NCI-H510A (cell line): ENCODE data around the gene CELSR2.
A peak's percentile ranks its signal among the peaks of the same experiment; 100 is the strongest.

Source experiments
- DNase-seq: peaks from one replicate; lab custom pipeline; 2025; lab: John Stamatoyannopoulos, UW

Gene CELSR2

DNA sequence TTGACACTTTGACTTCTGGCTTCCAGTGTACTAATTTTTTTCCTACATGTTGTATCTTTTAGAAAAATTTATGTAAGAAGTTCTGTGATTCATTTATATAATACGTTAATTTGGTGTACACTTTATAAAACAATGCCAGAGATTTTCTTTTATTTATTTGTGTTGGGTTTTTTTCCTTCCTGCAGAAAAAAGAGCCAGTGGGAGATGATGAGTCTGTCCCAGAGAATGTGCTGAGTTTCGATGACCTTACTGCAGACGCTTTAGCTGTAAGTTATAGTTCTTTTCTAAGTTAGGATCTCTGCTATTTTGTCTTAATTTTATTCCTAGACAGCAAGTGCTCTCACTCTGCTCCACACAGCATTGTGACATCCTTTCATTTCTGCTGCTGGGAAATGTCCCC is 21.2 kb upstream of the CELSR2 start:
- DNase-seq = no peak

DNA sequence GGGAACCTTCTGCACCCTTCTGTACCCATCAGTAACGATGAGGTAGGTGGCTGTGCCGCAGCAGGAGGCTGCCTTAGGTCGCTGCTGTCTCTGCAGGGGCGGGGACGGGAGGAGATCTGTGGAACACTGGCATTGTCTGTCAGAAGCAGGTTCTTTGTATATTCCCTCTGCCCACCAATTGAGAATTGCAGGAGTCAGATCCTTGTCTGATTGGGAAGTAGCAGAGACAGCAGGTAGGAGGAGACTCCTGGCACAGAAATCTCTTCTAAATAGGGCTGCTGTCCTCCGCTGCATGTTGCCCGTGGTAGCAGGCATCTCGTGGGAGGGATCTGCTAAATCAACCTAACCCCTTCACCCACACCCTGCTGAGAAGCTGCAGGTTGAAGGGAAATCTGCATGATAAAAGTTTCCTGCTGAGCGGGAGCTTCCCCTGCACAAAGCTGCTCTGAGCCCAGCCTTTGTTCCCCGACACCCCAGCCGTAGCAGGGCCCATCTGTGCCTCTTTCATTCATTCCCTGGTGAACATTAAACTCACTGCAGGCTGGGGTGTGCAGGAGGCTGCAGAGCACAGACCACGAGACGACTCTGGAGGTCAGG is 19.7 kb upstream of the CELSR2 start:
- no peak for DNase-seq

DNA sequence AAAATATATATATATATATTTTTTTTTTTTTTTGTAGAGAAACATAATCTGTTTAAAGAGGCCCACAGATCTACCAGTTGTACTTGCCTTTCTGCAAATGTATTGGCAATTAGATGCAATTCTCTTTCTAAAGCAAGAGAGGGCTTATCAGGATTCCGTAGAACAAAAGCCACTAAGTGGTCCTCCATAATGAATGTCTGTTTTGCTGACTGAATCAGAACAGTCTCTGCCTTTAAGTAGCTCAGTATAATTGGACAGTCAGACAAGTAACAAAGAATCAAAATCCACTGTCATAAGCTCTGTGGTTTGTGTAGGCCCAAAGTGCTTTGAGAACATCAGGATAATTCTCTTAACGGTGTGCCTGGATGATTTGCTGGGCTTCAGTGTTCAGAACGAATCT is 18.3 kb upstream of the CELSR2 start:
- DNase-seq = no peak

DNA sequence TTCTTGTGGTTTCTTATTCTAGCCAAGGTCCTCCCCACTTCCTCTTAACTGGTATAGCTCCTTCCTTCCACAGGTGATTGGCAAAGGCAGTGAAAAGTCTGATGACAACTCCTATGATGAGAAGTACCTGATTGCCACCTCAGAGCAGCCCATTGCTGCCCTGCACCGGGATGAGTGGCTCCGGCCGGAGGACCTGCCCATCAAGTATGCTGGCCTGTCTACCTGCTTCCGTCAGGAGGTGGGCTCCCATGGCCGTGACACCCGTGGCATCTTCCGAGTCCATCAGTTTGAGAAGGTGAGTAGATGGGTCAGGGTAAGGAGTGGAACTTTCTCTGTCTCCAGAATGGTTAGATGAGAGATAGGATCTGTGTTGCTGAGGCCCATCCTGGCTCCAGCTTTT is 14.2 kb upstream of the CELSR2 start:
- DNase-seq = no peak

DNA sequence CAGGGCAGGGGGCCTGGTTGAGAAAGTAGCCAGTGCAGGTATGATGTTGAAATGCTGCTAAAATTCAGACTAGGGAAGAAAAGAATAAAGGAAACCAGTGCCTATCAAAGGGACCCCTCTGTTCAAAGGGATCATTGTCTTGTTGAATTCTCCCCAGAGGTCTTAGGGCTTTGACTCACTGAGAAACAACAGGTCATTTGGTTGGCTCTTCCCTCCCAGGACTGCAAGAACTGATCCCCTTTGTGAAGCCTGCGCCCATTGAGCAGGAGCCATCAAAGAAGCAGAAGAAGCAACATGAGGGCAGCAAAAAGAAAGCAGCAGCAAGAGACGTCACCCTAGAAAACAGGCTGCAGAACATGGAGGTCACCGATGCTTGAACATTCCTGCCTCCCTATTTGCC is 11.8 kb upstream of the CELSR2 start:
- DNase-seq = no peak

DNA sequence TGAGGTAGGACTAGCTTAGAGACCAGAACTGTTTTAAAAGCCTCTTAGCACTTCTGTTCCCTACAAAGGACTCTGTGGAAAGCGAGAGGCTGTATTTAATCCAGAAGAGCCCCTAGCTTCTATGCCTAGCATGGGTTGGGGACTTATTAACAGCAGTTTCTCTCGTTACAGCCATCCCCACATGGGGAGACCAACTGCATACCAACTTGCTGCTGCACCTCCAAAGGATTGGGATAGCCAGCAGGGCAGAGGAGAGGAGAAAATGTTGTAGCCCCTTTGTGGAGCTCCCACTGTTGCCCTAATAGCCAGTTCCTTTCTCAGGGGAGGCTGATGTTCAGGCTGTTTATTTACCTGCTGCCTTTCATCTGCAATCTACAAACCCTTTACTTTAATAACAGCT is 11.0 kb upstream of the CELSR2 start:
- DNase-seq = no peak

DNA sequence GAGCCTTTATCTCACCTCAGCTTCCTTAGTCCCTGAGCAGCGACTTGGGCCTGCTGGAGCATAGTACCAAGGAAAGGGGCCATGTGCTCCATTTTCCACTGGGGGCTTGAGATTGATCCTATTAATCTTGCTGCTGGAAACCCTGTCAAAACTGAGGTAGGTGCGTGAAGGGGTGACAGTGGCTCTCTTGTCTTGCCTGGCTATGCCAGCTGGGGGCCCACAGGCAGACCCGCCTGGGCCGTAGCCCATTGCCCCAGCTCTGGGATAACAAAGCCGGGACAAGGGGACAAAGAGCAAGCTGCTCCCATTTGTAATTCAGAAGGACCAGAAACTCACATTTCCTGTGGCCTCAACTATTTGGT is 10.3 kb upstream of the CELSR2 start:
- DNase-seq = no peak

DNA sequence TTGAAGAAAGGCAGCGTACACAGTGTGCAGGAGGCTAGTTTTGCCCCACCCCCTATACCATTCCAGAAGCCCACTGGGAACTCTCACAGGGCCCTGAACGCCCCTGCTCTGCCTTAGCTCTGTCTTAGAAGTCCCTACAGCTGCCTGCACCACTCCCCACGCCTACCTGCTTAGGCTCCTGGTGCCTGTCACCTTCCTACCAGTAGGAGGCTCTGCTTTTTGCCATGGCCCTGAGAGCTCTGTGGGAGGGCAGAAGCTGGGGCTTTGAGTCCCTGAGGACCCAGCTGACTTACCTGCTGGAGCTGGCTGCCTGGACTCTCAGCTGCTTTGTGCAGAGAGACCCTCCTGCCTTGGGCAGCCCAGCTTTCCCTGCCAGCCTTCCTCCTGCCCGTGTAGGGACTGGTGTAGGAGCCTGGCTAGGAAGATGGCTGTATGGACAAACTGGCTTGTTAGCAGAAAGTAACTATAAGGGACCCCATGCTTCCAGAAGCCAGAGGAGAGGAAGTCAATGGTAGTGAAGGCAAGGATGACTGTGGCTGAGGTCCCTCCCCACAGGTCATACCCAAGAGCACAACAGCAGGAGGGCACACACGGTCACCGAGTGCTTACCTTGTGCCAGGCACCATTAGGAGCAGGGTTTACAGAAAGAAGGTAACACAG is 9.8 kb upstream of the CELSR2 start:
- peak; percentile 11 for DNase-seq

DNA sequence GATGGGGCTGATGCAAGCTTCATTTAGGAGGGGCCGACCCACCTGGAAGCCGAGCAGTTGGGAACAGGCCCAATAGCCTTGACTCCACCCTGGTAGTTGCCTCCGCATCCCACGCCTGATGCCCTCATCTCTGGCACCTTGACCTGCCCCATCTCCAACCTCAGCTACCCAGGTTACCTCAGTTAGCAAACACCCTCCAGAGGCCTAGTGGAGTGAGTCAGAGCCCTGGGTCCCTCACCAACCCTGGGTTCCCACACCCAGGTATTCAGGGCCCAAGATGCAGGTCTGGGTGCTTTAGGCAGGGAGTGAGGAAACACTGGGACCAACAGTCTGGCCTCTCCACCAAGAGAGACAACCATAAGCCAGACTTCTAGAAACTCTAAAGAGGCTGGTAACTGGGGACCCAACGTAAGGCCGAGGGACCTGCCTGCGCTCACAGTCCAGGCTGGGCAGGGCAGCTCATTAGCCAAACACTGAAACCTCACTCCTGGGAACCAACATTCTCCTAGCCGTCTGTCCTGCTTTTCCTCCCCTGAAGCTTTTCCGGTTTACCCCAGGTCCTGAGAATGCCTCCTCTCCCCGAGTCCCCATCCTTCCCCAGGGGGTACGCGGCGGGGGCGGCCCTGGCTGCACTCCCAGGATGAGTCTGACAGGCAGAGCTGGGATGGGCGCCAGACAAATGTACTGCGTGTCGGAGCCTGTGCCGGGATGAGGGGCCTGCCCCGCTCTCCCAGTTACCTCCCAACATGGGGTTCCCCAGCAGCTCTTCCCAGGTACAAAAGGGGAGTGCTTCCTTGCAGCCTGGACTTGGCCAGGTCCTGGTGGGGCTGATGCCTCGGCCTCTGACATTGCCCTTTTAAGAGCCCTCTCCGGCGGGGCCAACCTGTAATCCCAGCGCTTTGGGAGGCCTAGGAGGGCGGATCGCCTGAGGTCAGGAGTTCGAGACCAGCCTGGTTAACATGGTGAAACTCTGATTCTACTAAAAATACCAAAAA is 8.9 kb upstream of the CELSR2 start:
- no peak for DNase-seq

DNA sequence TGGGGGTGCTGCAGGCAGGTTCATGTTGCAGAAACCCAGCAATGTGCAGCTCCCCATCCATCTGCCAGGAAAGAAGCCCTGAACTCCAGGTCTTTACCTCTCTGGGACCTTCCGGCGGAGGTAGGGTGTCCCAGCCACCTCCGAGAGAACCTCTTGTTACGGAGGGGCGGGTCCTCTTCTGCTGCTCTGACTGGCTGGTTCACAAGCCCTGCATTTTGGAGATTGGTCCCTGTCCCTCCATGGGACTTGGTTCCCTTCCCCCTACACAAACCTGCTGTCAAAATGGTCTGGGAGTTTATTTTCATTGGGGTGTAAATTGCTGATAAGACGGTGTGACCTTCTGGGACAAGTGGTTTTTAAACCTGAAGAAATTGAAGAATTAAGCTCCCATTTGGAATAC is 8.0 kb upstream of the CELSR2 start:
- DNase-seq = no peak

DNA sequence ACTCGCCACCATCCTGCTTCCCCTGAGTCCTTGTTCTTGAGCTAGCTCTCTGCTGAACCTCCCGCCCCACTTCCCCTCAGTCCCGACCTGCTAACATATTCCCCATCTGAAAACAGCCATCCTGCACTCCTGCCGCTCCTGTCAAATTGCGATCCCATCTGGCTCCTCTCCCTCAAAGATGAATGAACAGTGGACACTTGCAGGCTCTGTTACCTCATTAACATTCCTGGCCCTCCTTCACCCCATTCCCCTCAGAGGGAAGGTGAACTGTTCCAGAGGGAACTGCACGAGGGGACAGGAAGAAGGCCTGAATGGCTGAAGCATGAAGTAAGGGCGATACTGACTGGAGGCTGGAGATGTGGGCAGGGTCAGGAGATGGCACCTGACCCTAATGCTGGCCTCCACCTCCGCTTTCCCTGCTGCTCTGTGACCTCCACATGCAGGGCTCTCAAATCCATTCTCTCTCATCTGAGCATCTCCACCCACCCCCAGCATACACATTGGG is 7.4 kb upstream of the CELSR2 start:
- DNase-seq = no peak

DNA sequence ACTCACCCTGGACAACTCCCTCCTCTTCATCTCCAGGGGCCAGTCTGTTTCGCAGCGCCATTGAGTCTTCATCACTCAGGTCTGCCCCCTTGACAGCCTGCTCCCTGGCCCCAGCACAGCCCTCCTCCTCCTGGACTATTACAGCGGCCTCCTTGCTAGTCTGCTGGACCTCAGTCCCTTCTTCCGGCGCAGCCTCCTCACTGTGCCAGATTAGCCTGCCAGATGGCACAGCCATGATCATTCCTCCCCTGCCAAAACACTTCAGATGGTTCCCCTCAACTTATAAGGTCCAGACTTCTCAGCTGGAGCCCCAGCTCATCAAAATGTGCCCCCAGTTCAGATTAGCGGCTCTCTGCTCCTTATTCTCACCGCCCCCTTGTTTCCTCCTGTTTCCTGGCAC is 7.0 kb upstream of the CELSR2 start:
- no peak for DNase-seq

DNA sequence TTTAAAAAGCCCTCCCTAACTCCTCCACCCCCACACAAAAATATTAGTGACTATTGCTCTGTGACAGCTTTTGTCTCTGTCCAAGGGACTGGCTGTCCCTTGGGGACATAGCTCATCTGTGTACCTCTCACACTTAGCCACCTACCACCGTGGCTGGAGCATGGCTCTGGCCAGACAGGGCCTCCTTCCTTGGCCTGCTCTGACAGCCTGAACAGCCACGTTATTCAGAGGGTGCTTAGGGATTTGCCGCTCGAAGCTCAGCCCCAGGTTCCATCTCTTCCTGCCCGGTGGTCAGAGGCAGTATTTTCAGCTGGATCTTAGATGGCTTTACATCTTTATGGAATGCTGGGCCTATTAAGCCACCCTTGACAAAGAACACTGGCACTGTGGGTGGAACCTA is 6.1 kb upstream of the CELSR2 start:
- DNase-seq = no peak

DNA sequence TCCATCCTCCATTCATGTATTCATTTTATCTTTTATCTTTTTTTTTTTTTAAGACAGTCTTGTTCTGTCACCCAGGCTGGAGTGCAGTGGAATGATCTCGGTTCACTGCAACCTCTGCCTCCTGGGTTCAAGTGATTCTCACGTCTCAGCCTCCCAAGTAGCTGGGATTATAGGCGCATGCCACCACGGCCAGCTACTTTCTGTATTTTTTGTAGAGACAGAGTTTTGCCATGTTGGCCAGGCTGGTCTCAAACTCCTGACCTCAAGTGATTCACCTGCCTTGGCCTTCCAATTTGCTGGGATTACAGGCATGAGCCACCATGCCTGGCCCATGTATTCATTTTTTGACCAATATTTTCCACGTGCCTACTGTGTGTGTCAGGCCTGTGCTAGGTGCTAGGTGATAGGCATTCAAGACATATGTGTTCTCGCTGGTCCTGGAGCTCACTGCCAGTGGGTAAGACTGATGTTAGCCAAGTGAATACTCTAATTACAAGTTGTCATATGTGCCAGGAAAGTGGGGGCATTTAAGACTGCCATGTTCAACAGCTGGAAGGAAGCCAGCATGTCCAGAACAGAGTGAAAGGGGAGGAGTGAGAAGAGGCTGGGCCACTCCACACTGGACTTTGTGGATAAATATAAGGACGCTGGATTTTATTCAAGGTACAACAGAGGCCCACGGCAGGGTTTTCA is 5.3 kb upstream of the CELSR2 start:
- DNase-seq = no peak

DNA sequence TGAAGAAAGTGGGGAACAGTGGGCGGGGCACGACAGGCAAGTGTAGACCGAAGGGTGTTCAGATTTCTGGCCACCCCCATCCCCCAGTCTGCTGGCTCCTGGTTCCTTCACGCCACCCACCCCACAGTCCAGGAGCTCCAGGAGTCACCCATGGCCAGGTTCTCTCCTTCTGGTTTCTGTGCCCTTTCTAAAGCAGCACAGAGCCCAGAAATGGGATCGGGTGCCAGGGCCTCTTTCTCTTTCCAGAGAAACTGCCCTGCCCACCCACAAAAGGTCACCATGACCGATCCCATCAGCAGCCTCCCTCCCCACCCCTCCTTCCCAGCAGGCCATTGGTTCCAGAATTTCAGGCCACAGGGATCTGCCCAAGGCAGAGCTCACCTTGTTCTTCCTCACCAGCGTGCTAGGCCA is 3.2 kb upstream of the CELSR2 start:
- no peak for DNase-seq

DNA sequence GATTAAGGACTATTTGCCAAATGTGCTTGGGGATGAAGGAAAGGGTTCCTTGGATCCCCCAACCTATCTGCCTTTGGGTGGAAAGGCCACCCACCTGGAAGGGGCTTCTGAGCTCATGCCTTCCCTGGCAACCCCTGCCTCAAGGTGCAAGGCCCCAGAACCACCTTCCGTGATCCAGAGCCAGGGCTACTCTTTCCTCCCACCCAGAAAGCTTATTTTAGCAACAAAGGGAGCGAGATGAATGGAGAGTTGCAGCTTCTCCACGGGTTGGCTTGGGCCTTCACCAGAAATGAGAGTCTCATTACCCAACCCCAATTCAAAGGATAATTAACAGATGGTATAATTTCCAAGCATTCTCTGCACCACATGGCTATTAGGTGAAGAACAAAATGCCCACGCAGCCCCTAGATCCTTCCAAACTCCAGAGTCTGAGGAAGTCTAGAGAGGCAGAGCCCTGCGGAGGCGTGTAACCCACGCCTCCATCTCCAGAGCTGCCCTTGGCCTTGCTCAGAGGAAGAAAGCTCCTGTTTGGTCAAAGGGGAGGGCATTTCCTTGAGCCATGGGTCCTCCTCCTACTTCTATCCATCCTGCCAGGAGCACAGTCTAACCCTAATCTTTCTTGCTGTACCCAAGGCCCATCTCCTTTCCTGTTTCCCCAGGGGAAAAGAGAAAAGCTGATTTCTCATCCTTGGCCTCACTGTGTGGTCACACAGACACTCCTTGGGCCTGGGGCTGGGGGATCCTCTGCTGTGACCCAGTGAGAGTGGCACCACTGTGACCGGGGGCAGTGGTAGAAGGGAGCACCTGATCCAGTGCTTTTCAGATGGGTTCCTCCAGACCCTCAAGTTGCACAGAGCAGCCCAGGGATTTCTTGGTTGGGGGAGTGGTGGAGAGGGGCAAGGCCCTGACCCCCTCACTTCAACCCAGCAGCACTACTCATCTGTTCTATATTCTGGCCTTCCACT is 1.7 kb upstream of the CELSR2 start:
- DNase-seq = no peak

DNA sequence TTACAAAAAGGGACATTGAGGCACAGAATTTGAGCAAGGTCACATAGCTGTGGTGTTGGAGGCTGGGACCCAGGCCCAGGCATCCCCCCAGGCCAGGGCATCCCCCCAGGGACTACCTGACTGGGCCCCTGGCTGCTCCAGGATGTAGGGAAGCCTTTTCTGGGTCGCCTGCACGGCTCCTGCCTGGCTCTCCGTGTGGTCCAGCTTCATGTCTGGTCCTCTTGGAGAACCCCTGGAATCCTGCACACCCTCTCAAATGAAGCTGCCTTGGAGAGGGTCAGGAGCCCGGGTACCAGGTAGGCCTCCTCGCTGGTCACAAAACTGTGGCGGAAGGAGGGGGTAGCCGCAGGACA is 919 bp upstream of the CELSR2 start:
- no peak for DNase-seq

DNA sequence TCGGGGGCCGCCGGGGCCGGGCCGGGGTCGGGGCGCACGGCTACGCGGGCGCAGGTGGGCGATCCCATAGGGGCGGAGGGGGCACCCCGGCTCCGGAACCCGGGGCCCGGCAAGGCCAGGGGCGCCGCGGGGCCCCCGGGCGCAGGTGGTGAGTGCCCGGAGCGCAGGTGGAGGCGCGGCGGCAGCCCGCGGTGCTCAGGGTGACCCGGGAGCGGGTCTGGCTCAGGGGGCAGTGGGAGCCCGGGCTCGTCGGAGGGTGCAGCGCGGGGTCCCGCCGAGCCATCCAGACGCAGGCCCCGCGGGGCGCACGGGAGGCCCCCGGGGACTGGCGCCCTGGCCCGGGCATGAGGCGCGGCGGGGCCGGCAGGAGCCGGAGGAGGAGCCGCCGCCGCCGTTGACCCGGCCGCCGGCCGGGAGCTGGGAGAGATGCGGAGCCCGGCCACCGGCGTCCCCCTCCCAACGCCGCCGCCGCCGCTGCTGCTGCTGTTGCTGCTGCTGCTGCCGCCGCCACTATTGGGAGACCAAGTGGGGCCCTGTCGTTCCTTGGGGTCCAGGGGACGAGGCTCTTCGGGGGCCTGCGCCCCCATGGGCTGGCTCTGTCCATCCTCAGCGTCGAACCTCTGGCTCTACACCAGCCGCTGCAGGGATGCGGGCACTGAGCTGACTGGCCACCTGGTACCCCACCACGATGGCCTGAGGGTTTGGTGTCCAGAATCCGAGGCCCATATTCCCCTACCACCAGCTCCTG is 489 bp downstream of the CELSR2 start:
- no peak for DNase-seq

DNA sequence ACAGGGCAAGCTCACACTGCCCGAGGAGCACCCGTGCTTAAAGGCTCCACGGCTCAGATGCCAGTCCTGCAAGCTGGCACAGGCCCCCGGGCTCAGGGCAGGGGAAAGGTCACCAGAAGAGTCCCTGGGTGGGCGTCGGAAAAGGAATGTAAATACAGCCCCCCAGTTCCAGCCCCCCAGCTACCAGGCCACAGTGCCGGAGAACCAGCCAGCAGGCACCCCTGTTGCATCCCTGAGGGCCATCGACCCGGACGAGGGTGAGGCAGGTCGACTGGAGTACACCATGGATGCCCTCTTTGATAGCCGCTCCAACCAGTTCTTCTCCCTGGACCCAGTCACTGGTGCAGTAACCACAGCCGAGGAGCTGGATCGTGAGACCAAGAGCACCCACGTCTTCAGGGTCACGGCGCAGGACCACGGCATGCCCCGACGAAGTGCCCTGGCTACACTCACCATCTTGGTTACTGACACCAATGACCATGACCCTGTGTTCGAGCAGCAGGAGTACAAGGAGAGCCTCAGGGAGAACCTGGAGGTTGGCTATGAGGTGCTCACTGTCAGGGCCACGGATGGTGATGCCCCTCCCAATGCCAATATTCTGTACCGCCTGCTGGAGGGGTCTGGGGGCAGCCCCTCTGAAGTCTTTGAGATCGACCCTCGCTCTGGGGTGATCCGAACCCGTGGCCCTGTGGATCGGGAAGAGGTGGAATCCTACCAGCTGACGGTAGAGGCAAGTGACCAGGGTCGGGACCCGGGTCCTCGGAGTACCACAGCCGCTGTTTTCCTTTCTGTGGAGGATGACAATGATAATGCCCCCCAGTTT is 1.3 kb downstream of the CELSR2 start:
- no peak for DNase-seq
